Dermis blood vessel endothelial cell (primary cell): ENCODE results near the gene BMPR1B. TPM values are rescaled to one million over a fixed set of nuclear protein-coding genes. Genes with fewer than 3 reads are reported as not detected.
"Not testable (repeated sequence)": the region's sequence is repeated elsewhere in the genome, so short reads cannot be mapped to it uniquely, and the experiment has no call there.

Experiments used
- DNase-seq: peaks from one replicate; pipeline ENCODE4 v3.0.0; 2010
- total RNA-seq: library from RNA; depleted of rRNA; stranded (reverse); fragments of >200 nt; gene quantifications from 2 replicates; pipeline ENCODE4 v1.2.3, GENCODE V29; 2014

BMPR1B gene
- total RNA-seq, 1 donor from 2014 or later: 0.34 TPM

DNA sequence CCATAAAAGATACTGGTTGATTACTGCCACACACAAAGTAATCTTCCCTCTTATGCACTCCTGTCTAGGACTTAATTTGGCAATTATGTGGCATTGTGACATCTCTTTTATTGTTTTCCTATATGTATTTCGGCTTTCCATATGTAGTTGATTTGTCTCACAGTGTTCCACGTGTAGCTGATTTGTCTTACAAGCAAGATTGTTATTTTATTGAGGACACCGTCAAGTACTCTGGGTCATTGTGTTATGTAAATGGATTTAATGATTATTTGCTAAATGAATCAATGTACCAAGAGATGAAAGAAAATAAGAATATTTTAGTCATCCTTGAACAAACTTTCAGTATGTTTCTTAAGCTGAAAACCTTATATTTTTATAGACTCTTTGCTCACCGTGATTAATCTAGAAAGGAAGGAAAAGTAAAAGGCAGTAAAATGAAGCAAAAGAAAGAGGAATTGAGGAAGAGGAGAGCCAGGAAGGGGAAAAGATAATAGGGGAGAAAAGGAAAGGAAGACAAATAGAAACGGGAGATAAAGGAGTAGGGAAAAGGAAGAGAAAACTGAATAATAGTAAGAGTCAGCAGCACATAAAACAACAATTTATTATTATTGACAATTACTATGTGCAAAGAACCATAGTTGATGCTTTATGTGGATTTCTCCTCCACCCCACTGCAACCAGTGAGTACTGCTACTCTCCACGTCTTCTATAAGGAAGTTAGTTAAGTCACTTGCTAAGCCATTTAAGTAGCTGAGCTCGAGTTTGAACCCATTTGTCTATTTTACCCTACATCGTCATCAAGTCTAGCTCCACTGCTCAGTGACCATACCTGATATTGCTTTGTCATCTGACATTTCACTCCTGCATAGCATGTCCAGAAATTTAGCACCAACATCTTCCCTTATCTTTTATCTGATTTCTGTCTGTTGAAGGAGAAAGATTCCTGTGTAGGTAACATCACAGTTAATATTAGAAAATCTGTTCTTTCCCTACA lies 336.5 kb downstream of the BMPR1B start:
- no peak for DNase-seq

GRCh38 chr4:95095348-95095974 lies 337.7 kb downstream of the BMPR1B start:
- peak; percentile 15 for DNase-seq

GRCh38 chr4:95102162-95102790 lies 344.5 kb downstream of the BMPR1B start:
- no peak for DNase-seq

DNA sequence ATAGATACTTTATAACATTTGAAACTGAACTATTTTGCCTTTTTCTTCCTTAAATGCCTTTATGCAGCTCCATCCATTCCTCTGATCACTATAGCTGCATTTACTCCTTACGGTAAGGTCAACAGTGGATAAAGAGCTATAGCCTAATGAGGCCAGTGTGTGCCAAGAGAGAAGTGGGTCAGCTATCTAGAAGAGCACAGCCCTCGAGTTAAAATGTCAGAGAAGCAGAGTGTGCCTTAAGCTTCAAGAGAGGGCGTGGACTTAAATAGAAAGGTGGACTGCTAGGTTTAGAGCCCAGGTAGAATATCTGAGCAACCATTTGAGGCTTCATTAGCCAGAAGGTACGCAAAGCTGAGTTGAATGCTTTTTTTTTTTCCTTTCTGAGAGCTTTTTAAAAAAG lies 347.4 kb downstream of the BMPR1B start:
- DNase-seq: no peak

DNA sequence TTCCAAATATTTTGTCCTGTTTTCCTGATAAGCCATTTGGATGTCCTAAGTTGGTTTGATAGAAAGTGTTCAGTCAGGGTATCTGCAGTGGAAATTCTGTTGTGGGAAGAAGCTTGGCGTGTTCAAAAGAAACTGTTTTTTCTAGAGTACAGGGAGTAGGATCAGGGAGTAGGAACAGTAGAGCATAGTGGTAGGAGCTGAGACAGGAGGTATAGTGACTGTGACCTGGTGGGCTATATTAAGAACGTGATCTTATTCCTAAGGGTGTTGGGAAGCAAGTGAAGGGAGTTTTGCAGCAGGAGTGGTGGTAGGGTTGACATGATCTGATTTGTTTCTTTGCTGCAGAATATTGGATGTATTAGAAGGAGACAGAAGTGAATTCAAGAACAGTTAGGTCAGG lies 348.2 kb downstream of the BMPR1B start:
- DNase-seq: no peak

DNA sequence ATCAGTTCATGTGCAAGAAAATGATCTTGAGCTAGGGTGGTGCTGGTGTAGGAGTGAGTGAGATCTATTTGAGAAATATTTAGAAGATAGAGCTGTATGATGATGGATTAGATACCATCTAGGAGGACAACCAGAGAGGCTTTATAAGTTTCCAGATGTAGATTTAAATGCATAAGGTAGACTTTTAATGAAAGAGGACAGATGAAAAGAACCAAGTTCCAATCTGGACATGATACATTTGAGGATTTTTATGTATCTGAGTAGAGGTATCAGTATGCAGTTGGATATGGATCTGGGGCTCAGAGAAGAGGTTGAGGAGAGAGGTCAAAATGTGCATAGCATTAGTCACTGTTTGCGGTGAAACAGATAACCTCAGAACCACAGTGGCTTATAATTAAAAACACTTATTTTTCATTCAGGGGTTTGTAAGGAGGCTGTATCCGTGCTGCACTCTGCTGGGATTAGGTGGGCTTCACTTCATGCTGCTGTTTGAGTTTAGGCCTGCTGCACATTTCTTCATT lies 348.7 kb downstream of the BMPR1B start:
- DNase-seq: no peak

- DNase-seq: no peak
These were observed 349.2 kb downstream of the BMPR1B start for GRCh38 chr4:95107004-95107403.

DNA sequence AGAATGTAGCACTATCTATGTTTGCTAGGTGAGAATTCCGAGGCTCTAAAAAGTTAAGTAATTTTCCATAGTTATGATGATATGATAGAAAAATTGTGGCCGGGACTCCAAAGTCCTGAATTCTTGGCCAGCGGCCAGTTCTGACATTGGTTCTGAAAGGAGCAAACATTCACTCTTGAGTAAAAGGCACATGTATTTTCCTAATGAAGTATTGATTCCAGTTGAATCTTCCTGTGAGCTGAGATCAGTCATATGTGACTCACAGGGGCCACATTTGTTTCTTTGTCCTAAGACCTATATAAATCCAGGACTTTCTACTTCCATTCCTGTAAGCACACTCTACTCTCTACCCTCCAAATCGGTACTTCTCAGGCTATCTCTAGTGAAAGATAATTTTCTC lies 349.9 kb downstream of the BMPR1B start:
- DNase-seq: no peak

DNA sequence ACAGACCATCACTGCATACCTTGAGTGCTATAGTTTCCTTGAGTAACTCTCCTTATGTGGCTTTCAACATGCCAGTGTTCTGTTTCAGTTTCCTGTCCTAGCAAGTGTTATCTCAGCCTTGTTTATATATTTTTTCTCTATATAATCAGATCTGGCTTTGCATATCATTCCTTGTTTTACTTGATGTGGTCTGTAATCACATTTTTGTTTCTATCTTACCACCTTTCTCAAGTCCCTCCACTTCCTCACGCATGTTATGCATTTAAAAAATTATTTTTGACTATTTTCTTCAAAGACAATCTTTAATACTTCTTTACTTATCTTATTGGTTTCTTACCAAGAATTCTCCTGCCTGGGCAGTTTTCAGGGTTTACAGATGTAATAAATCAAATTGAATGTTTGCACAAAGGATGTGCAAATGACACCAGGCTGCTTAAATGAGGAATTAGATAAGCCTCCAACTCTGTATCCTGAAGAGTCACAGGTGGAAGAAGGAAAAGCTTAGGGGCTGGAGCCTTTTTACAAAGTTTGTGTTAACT lies 351.2 kb downstream of the BMPR1B start:
- DNase-seq: no peak

- no peak for DNase-seq
These were observed 356.8 kb downstream of the BMPR1B start for GRCh38 chr4:95114521-95114920.

- no peak for DNase-seq
These were observed 360.7 kb downstream of the BMPR1B start for GRCh38 chr4:95118497-95118896.

GRCh38 chr4:95120456-95120855 lies 362.7 kb downstream of the BMPR1B start:
- DNase-seq: no peak

DNA sequence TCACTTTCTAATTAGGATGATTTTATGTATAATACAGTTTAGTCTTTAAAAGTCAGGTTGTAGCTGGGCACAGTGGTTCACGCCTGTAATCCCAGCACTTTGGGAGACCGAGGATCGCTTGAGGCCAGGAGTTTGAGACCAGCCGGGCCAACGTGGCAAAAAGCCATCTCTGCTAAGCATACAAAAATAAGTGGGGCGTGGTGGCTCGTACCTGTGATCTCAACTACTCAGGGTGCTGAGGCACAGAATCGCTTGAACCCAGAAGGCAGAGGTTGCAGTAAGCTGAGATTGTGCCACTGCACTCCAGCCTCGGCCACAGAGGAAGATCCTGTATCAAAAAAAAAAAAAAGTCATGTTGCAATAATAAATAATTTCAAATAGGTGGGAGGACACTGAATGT lies 364.2 kb downstream of the BMPR1B start:
- DNase-seq: no peak

DNA sequence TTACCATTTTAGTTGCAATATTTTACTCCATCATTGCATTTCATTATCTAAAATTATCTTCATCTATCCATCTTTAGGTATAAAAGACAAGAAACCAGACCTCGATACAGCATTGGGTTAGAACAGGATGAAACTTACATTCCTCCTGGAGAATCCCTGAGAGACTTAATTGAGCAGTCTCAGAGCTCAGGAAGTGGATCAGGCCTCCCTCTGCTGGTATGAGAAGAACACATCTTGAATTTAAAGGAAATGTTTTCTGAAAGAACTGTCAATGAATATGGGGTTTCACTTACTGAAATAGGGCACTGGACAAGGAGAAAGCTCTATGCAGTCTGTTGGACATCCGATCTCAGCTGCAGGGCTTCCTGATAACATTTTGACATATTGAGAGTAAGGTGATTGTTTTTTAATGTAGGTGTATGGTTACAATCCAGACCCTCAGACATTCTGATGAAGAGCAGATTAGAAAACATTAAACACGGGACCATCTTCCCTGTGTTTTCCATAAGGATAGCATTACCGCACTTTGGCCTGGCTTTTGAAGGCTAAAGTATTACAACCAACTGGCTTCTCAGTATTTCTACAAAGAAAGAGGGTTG lies 367.2 kb downstream of the BMPR1B start:
- peak; percentile 74 for DNase-seq

GRCh38 chr4:95129031-95129430 lies 371.3 kb downstream of the BMPR1B start:
- no peak for DNase-seq

GRCh38 chr4:95129821-95130311 lies 372.1 kb downstream of the BMPR1B start:
- DNase-seq: peak; percentile 83

GRCh38 chr4:95134016-95134415 lies 376.3 kb downstream of the BMPR1B start:
- not testable (repeated sequence) for DNase-seq

DNA sequence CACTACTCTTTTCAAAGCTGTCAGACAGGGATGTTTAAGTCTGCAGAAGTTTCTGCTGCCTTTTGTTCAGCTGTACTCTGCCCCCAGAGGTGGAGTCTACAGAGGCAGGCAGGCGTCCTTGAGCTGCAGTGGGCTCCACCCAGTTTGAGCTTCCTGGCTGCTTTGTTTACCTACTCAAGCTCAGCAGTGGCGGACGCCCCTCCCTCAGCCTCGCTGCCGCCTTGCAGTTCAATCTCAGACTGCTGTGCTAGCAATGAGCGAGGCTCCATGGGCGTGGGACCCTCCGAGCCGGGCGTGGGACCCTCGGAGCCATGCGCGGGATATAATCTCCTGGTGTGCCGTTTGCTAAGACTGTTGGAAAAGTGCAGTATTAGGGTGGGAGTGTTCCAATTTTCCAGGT lies 381.7 kb downstream of the BMPR1B start:
- DNase-seq: not testable (repeated sequence)

DNA sequence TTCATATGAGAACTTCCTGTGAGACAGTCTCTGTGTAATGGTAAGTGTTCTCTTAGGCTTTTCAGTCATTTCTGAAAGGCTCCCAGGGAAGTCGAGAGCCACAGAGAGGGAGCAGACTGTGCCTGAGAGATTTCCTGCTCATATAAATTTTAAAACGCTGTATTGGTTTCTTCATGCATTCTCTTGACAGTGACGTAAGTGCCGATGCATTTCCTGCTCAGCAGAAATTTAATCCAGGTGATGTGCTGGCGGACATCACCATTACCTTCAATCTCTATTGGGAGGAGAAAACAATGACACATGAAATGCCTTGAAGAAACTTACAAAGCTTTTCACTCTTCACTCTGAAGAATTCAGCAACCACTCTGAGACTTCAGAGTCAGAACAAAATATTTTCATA lies 383.6 kb downstream of the BMPR1B start:
- DNase-seq: no peak

DNA sequence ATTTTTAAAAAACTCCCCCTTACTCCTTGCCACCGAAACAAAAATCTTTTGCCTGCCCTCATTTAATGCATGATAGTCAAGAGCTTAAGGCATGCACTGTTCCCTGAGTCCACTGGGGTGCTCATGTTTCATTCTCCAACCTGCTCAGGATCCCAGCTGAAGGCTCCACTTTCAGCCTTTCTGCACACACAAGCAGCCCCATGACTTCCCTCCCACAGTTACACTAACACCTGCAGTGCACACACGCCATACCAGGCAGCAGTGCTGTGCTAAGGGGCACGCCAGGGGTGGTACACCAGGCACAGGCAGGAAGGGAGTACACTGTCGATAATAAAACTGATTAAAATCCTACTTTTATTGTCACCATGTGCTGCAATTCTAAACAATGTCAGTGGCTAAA lies 385.2 kb downstream of the BMPR1B start:
- no peak for DNase-seq

DNA sequence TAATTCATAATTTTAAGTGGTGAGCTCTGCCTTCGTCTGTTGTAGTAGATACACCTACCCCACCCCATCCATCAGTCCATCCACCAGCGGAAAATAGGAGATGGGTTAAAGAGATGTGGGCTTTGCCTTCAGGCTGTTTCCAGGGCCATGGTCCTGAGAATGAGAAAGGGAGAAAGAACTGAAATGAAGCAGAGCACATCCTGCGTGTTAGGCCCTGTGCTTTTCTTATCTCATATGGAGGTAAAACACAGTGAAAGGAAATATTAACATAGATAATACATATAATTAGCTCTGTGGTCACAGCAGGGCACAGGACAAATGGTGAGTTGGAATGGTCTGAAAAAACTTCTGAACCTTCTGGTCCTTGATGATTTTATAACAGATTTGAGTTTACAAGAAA lies 393.5 kb downstream of the BMPR1B start:
- no peak for DNase-seq

GRCh38 chr4:95153182-95153581 lies 395.4 kb downstream of the BMPR1B start:
- no peak for DNase-seq
